ENCODE measurements around the gene KRT14. TPM values are rescaled to one million over a fixed set of nuclear protein-coding genes. Genes with fewer than 3 reads are reported as not detected.
"Not testable (repeated sequence)": the region's sequence is repeated elsewhere in the genome, so short reads cannot be mapped to it uniquely, and the experiment has no call there.

The KRT14 gene
- total RNA-seq, 2 donors from 2014 or later = not detected

DNA sequence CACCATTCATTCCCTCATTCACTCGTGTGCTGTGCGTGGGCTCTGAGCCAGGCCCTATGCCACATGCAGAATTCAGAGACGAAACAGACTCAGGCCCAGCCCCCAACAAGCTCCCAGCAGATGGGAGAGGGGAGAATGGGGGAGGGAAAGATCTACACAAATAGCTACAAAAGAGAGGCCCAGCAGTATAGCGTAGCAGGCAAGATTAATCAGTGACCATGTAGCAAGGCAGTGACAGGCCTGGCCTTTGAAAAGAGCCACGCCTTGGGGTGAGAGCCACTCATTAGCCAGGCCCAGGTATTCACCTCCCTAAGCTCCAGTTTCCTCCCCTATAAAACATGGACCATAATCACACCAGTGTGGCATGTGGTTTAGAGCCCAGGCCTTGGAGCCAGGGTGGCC lies 42.2 kb downstream of the KRT14 start:
- no peak for ATAC-seq (replicated peaks)
- Mint-ChIP-seq H3K4me1 (peaks cover 14% of the 10 kb centered on the region), H3K27ac (no peak overlapping the region), H3K36me3 (ENCODE audit: low read depth) (peaks cover 6% of the 10 kb centered on the region), H3K9me3 (no peaks in the 10 kb centered on the region), H3K27me3 (no peaks in the 10 kb centered on the region), H3K4me3 (no peak overlapping the region)

DNA sequence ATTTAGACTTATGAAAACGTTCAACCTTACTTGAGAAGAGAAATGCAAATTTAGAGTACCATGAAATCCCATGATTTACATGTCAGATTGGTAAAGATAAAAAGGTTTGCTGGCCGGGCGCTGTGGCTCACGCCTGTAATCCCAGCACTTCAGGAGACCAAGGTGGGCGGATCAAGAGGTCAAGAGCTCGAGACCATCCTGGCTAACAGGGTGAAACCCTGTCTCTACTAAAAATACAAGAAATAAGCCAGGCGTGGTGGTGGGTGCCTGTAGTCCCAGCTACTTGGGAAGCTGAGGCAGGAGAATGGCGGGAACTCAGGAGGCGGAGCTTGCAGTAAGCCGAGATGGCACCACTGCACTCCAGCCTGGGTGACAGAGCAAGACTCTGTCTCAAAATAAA lies 43.9 kb downstream of the KRT14 start:
- H3K27ac Mint-ChIP-seq; H3K9me3 Mint-ChIP-seq; H3K36me3 Mint-ChIP-seq (ENCODE audit: low read depth); ATAC-seq (replicated peaks); H3K4me1 Mint-ChIP-seq; H3K27me3 Mint-ChIP-seq; H3K4me3 Mint-ChIP-seq: not testable (repeated sequence)

DNA sequence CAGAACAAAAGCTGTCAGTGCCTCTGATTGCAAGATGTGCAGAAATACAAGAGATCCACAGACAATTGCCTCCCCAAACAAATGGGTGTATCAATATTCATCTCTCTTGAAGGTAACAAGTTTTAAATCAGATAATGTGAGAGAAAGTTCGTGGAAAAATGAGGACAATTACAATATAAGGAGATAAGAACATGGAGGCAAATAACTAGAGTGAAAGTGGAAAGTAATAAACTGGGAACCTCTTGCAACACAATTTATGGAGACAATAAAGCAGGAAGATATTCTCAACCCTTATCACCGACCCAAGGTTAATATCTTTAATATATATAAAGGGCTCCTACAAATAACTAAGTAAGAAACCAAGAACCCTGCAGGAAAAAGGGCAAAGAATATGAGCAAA lies 44.3 kb downstream of the KRT14 start:
- Mint-ChIP-seq H3K4me3 (no peak overlapping the region), H3K36me3 (ENCODE audit: low read depth) (no peaks in the 10 kb centered on the region), H3K27me3 (no peaks in the 10 kb centered on the region), H3K27ac (no peak overlapping the region), H3K9me3 (no peaks in the 10 kb centered on the region), H3K4me1 (no peaks in the 10 kb centered on the region)
- no peak for ATAC-seq (replicated peaks)

DNA sequence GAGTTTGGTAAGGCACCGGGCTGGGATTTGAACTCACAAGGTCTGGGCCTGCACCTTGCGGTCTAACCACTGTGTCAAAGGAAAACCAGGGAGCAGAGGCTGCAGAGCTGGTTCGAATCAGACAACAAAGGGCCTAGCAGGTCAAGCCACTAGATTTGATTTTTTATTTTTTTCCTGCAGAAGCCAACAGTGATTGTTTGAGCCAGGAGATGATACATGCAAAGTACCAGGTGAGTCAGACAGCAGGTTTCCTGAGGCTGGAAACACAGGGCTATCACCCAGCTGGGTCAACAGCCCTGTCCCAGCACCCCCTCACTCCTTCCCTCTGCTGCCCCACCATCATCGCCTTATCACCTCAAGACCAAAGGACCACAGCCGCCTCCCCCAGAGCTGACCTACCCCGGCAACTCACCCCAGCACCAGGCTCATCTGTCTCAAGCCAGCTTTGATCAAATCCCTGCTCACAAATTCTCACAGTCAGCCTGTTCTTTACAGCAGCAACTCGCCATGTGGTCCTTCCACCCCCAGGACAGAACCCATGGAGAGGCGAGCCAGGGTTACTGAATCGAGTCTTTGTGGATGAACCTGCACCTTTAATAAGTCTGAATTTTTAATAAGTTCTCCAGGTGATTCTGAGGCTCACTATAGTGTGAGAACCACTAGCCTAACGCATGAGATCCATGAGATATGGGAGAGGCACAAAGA lies 45.6 kb downstream of the KRT14 start:
- H3K4me1 Mint-ChIP-seq = no peaks in the 10 kb centered on the region
- no peaks in the 10 kb centered on the region for H3K36me3 Mint-ChIP-seq (ENCODE audit: low read depth)
- no peak overlapping the region for H3K4me3 Mint-ChIP-seq
- ATAC-seq (replicated peaks) = no peak
- peak overlapping the region; percentile 77 for H3K27ac Mint-ChIP-seq
- H3K9me3 Mint-ChIP-seq = no peaks in the 10 kb centered on the region
- no peaks in the 10 kb centered on the region for H3K27me3 Mint-ChIP-seq

DNA sequence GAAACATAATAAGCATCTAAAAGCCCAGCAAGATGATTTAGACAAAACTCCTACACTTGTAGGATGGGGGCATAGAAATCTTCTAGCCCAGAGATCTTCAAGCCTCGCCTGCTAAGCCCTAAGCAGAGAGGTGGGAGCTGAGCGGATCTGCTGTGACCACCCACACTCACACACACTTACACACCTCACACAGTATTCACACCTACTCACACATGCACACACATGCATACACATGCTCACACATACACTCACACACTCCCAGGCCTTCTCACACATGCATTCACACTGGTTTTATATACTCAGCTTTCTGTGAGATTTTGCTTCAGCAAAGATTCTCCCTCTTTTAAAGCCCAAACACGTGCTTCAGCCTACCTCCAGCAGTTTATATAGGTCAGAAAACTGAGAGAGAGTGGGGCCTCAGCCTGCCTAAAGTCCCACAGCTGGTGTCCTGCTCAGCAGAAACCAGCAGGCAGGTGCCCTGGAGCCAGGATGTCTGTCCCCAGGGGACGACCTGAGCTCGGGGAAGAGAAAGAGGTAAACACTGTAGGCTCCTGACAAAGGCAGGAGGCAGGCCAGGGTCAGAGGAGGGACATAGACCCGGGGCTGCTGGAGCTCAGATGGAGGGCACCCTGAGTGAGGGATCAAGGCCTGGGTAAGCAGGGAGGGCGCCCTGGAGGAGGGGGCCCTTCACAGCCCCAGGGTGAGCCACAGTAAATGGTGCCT lies 46.6 kb downstream of the KRT14 start:
- no peaks in the 10 kb centered on the region for H3K9me3 Mint-ChIP-seq
- no peak for ATAC-seq (replicated peaks)
- no peaks in the 10 kb centered on the region for H3K36me3 Mint-ChIP-seq (ENCODE audit: low read depth)
- H3K4me3 Mint-ChIP-seq = no peak overlapping the region
- no peaks in the 10 kb centered on the region for H3K27me3 Mint-ChIP-seq
- no peak overlapping the region for H3K27ac Mint-ChIP-seq
- no peaks in the 10 kb centered on the region for H3K4me1 Mint-ChIP-seq

DNA sequence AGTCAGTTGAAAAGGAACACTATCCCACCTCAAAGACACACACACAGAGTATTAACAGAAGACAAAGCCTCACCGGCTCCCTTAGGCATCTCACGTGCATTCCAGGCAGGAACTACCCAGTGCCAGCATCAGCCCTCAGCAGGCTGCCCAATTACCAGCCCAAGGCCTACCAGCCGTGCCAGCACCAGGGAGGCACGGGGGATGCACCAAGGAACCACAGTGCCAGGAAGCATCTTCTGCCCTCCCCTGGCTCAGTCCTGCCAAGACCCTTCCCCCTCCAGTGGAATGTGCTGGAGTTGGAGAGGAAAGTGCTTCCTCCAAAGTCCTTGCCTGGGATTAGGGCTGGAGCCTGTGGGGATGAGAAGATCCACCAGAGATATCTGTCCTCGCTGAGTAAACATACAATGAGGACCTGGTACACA lies 47.6 kb downstream of the KRT14 start:
- Mint-ChIP-seq H3K4me1 (no peaks in the 10 kb centered on the region), H3K27ac (no peak overlapping the region), H3K36me3 (ENCODE audit: low read depth) (no peaks in the 10 kb centered on the region), H3K4me3 (no peak overlapping the region), H3K9me3 (no peaks in the 10 kb centered on the region), H3K27me3 (no peaks in the 10 kb centered on the region)
- ATAC-seq (replicated peaks) = no peak

DNA sequence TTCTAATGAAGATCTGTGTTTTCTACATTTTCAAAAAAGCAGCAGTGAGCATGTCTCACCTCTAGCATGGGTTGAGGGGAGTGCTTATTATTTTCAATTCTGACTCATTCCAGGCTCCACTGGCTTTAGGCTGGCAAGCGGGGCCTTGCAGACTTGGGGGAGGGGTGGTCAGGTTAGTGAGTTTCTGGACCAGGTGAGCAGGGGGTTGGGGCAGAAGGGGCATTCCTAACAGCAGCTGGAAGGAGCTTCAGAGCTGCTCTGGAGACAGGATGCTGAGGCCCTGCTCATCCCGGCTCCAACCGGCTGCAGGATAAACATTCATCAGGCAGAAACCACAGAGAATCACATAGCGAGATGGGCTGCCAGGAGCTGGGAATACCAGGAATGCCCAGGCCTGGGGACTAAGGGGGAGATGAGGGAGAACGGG lies 48.1 kb downstream of the KRT14 start:
- Mint-ChIP-seq H3K27me3 (peaks cover 4% of the 10 kb centered on the region), H3K27ac (no peak overlapping the region), H3K4me3 (no peak overlapping the region), H3K36me3 (ENCODE audit: low read depth) (no peaks in the 10 kb centered on the region), H3K9me3 (no peaks in the 10 kb centered on the region), H3K4me1 (no peaks in the 10 kb centered on the region)
- ATAC-seq (replicated peaks) = no peak

DNA sequence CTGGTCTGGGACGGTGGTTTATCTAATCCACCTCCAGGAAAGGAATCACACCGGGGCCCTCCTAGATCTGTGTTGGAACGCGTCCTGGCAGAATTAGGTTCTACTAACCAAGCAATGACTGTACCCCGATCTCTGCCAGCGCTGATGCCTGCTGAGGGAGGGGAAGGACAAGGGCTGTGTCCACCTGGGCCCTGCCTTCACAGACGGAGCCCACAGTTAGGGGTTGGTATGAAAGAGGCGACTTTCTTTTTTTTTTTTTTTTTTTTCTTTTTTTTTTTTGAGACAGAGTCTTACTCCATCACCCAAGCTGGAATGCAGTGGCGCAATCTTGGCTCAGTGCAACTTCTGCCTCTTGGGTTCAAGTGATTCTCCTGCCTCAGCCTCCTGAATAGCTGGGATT lies 48.7 kb downstream of the KRT14 start:
- H3K27me3 Mint-ChIP-seq = peaks cover 7% of the 10 kb centered on the region
- no peak overlapping the region for H3K27ac Mint-ChIP-seq
- no peak for ATAC-seq (replicated peaks)
- H3K9me3 Mint-ChIP-seq = no peaks in the 10 kb centered on the region
- no peaks in the 10 kb centered on the region for H3K36me3 Mint-ChIP-seq (ENCODE audit: low read depth)
- H3K4me3 Mint-ChIP-seq = no peak overlapping the region
- no peaks in the 10 kb centered on the region for H3K4me1 Mint-ChIP-seq

DNA sequence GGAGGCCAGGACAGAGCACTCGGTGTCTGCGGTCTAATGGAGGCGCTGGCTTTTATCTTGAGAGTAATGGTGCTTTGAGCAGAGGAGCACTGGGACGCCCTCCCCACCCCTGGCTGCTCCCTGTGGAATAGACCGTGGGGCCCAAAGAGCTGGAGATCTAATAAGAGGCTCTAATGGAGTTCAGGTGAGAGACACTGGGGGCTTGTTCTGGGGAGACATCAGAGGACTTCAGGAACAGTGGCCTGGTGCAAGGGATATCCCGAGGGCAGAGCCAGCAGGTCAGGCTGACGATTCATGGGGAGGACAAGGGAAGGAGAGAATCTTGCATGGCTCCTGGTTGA lies 49.1 kb downstream of the KRT14 start:
- H3K27ac Mint-ChIP-seq = no peak overlapping the region
- no peak for ATAC-seq (replicated peaks)
- H3K4me1 Mint-ChIP-seq = no peaks in the 10 kb centered on the region
- peaks cover 11% of the 10 kb centered on the region for H3K27me3 Mint-ChIP-seq
- no peaks in the 10 kb centered on the region for H3K9me3 Mint-ChIP-seq
- no peak overlapping the region for H3K4me3 Mint-ChIP-seq
- H3K36me3 Mint-ChIP-seq (ENCODE audit: low read depth) = no peaks in the 10 kb centered on the region

DNA sequence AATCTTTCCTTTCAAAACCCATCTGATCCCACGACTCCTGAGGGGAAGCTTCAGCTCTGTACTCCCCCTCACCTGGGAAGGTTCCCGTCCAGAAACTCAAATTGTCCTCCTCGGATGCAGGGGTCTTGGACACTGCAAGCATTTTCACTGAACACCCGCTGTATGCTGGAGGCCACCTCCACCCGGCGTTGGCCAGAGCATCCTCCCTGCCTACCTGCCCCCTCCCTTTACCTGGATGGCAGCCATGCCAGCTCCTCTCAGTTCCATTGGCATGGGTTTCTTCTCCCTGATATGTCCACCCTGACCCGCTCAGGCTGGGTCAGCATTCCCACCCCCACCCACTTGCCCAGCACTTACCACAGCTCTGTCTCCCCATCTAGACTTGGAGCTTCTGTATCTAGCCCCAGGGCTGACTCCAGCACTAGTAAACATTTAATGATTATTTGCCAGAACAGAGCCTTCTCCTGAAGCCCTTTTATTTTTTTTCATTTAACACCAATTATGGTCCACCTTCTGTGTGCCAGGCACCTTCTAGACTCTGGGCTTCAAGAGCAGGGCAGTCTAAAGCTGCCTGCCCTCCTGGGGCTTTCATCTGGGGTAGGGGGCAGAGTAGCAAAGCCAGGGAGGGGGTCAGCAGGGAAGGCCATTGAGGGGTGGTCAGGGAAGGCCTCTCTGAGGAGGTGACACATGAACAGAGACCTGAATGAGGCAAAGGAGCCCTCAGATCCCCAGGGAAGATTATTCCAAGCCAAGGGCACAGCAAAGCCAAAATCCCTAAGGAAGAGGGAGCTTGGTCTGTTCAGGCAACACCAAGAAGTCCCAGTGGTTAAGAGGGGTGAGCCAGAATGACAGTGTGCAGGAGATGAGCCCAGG lies 49.7 kb downstream of the KRT14 start:
- no peaks in the 10 kb centered on the region for H3K9me3 Mint-ChIP-seq
- no peaks in the 10 kb centered on the region for H3K36me3 Mint-ChIP-seq (ENCODE audit: low read depth)
- H3K27ac Mint-ChIP-seq = peak overlapping the region; percentile 7
- H3K4me1 Mint-ChIP-seq = no peaks in the 10 kb centered on the region
- H3K27me3 Mint-ChIP-seq = peaks cover 16% of the 10 kb centered on the region
- no peak overlapping the region for H3K4me3 Mint-ChIP-seq
- no peak for ATAC-seq (replicated peaks)

DNA sequence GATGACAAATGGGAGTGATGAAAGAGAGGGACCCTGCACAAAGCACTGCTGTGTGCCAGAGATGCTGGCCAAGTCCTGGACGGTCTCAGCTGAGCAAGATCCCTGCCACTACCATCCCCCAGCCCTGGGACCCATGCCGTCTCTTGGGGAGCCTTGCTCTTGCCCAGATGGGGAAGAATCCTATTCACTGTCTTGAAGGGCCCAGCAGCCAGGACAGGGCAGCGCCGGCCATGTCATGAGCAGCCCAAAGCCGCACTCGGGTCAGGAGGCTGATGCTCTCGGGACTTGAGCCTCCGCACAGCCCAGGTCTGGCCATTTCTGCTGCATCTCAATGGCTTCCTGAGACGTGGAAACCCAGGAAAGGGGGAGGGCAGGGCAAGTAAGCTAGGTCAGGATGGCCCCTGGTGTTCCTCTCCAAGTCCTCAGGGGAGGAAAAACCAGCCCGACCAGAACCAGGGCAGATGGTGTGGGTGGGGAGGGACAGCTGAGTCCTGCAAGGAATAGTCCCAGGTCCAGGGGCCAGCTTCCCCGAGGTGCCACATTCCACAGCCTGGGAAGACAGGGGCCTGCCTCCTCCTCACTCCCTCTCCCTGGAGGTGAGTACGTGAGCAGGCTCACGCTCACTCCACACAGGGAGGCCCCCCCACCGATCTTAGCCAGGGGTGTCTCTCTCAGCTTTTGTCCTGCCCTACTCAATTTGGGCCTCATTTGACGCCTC lies 50.8 kb downstream of the KRT14 start:
- no peak for ATAC-seq (replicated peaks)
- H3K9me3 Mint-ChIP-seq = no peaks in the 10 kb centered on the region
- H3K27ac Mint-ChIP-seq = no peak overlapping the region
- no peaks in the 10 kb centered on the region for H3K4me1 Mint-ChIP-seq
- no peaks in the 10 kb centered on the region for H3K36me3 Mint-ChIP-seq (ENCODE audit: low read depth)
- H3K4me3 Mint-ChIP-seq = no peak overlapping the region
- peaks cover 26% of the 10 kb centered on the region for H3K27me3 Mint-ChIP-seq

DNA sequence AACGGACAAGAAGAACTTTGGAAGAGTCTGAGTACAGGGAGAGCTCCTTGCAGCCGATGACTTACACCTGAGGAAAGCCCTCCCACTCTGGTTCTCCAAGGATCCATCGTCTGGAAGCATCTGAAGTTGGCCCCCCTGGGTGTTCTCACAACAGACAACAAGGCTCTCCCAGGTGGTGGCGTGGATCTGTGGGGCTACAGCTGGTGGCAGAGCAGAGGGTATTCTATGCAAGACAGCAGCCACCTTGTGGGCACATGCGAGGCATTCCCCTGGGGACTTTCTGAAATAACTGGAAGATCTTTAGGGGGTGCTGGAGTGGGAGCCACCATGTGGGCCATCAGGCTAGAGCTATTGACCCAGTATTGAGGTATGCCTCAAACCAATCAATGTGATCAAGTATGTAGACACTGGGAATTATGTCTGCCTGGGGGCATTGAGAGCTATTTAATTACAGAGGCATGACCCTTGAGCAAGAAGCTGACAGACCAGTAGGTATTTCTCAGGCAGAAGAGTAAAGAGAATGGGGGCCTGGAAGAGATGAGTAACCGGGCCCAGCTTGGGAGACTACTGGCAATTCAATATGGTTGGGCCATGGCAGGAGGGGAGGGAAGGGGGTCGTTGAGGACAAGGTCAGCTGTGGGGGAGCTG lies 51.7 kb downstream of the KRT14 start:
- Mint-ChIP-seq H3K27ac (no peak overlapping the region), H3K4me1 (no peaks in the 10 kb centered on the region), H3K9me3 (no peaks in the 10 kb centered on the region), H3K36me3 (ENCODE audit: low read depth) (no peaks in the 10 kb centered on the region), H3K27me3 (peaks cover 27% of the 10 kb centered on the region), H3K4me3 (no peak overlapping the region)
- no peak for ATAC-seq (replicated peaks)

DNA sequence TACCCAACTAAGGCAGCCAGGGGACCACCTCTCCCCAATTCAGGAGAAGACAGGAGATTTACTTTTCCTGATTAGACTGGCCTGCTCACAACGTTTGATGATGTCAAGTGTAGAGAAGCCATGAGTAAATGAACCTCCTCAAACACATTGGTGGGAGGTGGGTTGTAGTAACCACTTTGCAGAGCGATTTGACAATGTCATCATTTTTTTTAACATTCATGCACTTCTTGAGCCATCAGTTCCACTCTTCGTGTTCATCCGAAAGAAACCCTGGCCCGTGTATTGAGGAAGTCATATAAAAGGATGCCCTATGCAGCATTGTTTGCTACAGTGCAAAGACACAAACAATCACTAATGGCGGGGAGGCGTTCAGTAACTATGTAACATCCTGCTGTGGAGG lies 53.1 kb downstream of the KRT14 start:
- Mint-ChIP-seq H3K27me3 (peaks cover 40% of the 10 kb centered on the region), H3K36me3 (ENCODE audit: low read depth) (no peaks in the 10 kb centered on the region), H3K27ac (no peak overlapping the region), H3K4me3 (no peak overlapping the region), H3K9me3 (no peaks in the 10 kb centered on the region), H3K4me1 (no peaks in the 10 kb centered on the region)
- ATAC-seq (replicated peaks) = no peak

DNA sequence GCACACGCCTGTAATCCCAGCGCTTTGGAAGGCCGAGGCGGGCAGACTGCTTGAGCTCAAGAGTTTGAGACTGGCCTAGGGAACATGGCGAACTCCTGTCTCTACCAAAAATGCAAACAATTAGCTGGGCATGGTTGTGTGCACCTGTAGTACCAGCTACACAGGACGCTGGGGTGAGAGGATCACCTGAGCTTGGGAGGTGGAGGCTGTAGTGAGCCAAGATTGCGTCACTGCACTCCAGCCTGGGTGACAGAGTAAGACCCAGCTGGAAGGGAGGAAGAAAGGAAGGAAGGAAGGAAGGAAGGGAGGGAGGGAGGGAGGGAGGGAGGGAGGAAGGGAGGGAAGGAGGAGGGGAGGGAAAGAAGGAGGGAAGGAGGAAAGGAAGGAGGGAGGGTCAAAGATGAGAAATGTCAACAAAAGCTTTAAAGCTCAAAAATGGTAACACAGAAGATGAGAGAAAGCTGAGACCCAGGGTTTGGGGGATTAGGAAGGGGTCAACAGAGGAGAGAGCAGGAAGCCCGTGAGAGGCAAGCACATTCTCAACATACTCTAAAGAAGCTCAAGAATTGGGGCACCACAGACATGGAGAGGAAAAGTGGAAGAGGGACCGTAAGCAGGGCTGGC lies 53.6 kb downstream of the KRT14 start:
- H3K4me3 Mint-ChIP-seq = no peak overlapping the region
- H3K4me1 Mint-ChIP-seq = no peaks in the 10 kb centered on the region
- H3K27ac Mint-ChIP-seq = no peak overlapping the region
- no peak for ATAC-seq (replicated peaks)
- H3K27me3 Mint-ChIP-seq = peaks cover 44% of the 10 kb centered on the region
- no peaks in the 10 kb centered on the region for H3K9me3 Mint-ChIP-seq
- H3K36me3 Mint-ChIP-seq (ENCODE audit: low read depth) = no peaks in the 10 kb centered on the region
